GM13976 (cell line): ENCODE measurements around the gene SFMBT2.

Experiments
- DNase-seq: peaks from one replicate; pipeline ENCODE4 v3.0.0; 2012; ENCODE audit warnings: low spot score
- CTCF ChIP-seq: IDR thresholded peaks from 2 replicates; pipeline ENCODE4 v1.5.1; 2012; ENCODE audit warnings: borderline replicate concordance, mild to moderate bottlenecking; ENCODE audit not compliant: insufficient read depth; ENCODE audit errors: extremely low read depth, missing control alignments, control extremely low read depth
- in situ Hi-C: fragments of 300-500 bp; cut with MboI; formaldehyde crosslinking; loops from one replicate; pipeline ENCODE4 v1.12.0; 2022; ENCODE audit warnings: low sequenced_read_pairs, mixed read lengths, inconsistent platforms; ENCODE audit not compliant: unreplicated experiment

The SFMBT2 gene

GRCh38 chr10:7411671-7412128 is 866 bp upstream of the SFMBT2 start:
- DNase-seq, result no peak
- in situ Hi-C loops, result loop anchor here (10.0 to 25.0 kb wide), 3 partner anchors 299 to 749 kb away; no protein-coding TSS in a partner anchor
- no peak for TF ChIP-seq CTCF

DNA sequence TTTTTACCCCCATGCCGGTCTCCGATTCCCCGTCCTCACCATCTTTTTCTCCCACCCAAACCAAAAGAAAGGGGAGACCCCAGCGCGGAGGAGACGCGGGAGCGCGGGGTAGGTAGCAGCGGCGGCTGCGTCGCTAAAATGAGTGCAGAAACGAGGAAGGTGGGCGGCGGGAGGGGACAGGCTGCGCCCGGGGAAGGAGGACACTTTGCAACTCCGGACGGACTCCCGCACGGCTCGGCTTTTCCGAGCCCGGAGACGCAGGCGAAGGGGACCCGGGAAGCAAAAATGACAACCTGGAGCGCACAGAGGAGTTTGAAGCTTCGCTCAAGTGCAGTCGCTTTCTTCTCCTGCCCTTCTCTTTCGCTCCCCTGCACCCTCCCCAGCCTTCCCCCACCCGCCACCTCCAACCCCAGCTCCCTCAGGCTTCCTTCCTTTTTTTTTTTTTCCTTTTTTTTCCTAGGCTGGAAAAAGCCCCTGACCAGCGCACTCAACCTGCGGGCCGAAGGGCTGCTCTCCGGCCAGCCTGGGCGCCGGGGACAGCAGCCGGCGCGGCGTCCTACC is 453 bp downstream of the SFMBT2 start:
- TF ChIP-seq CTCF, result no peak
- in situ Hi-C loops, result loop anchor here (10.0 to 25.0 kb wide), 3 partner anchors 298 to 748 kb away; no protein-coding TSS in a partner anchor
- peak; percentile 50 for DNase-seq

DNA sequence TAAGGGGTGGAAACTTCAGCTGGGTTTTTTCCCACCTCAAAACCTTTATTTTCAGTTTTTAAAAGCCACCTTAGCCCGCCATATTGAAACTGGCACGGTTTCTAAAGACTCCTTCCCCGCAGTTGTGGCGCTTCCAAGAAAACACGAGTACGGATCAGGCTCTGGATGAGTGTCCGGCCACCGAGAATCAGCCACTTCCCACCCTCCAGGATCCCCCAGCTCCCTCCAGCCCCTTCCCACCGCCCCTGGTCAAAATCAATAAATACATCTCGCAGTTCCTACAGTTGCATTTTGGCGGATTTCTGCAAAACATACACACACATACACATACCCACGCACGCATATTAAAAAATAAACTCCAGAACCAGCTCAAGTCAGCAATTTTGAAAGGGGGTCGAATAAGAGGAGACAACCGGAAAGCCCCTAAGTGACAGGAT is 1.1 kb downstream of the SFMBT2 start:
- in situ Hi-C loops, result loop anchor here (10.0 to 25.0 kb wide), 4 partner anchors 145 to 747 kb away; no protein-coding TSS in a partner anchor
- no peak for DNase-seq

GRCh38 chr10:7409045-7409731 is 1.6 kb downstream of the SFMBT2 start:
- peak; percentile 79 for DNase-seq
- TF ChIP-seq CTCF, result no peak
- in situ Hi-C loops, result loop anchor here (10.0 to 25.0 kb wide), 3 partner anchors 144 to 747 kb away; no protein-coding TSS in a partner anchor

More for the DNA sequence above, 1.1 kb downstream of the SFMBT2 start:
- no peak for TF ChIP-seq CTCF

GRCh38 chr10:7408291-7409044 is 2.4 kb downstream of the SFMBT2 start:
- DNase-seq, result peak; percentile 82
- in situ Hi-C loops, result loop anchor here (10.0 to 25.0 kb wide), 3 partner anchors 144 to 746 kb away; no protein-coding TSS in a partner anchor

More at GRCh38 chr10:7408291-7409044, 2.4 kb downstream of the SFMBT2 start:
- peak; percentile 87 for TF ChIP-seq CTCF
